ENCODE measurements around the gene CPNE5.

GRCh38 chr6:36844232-36845170 lies 5.3 kb upstream of the CPNE5 start:
- TF ChIP-seq CTCF (IDR thresholded peaks at IDR 0.05): no peak
- no peak for TF ChIP-seq POLR2A (IDR thresholded peaks at IDR 0.05)
